Left renal pelvis (tissue), 4 donors: Measurements from ENCODE around the gene MAMDC2. TPM values are rescaled to one million over a fixed set of nuclear protein-coding genes. Genes with fewer than 3 reads are reported as not detected.
"Not testable (repeated sequence)": the region's sequence is repeated elsewhere in the genome, so short reads cannot be mapped to it uniquely, and the experiment has no call there.

ENCODE experiments used
- DNase-seq, 4 donors: peaks; one replicate each; pipeline ENCODE4 v3.0.0-alpha.2; 2013; ENCODE audit warnings: low read depth in 4 of 4, low spot score in 3 of 4
- polyA plus RNA-seq, 4 donors: library from polyadenylated mRNA; unstranded; fragments of 120-200 nt; gene quantifications; one replicate each; pipeline ENCODE4 v1.2.1, GENCODE V29; 2013; ENCODE audit not compliant: insufficient read length in 4 of 4

MAMDC2 gene
- polyA plus RNA-seq, 4 donors = 6.9 to 9.1 (median 8.0) TPM

DNA sequence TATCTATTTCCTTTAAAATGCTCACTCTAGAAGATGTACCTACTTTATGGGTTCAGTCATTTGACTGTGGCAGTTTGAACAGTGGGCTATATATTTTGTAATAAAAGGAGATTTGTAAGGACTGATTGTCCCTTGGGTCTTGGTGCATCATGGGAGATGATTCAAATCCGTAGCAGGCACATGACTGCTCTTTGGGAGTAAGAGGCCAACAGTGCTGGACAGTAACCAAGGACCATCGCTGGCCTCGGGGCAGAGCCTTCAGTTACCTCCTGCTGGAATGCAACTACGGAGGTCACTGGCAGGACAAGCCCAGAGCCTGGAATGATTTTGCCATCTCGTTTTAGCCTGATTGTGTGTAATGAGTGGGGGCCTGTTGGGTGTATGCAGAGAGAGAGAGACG, 7.0 kb upstream of the MAMDC2 start:
- no peak for DNase-seq

DNA sequence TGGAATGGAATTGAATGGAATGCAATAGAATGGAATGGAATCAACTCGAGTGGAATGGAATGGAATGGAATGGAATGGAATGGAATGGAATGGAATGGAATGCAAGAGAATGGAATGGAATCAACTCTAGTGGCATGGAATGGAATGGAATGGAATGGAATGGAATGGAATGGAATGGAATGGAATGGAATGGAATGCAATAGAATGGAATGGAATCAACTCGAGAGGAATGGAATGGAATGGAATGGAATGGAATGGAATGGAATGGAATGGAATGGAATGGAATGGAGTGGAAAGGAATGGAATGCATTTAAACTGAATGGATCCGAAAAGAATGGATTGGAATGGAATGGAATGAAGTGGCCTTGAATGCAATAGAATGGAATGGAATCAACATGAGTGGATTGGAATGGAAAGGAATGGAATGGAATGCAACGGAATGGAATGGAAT, 5.5 kb upstream of the MAMDC2 start:
- not testable (repeated sequence) for DNase-seq

DNA sequence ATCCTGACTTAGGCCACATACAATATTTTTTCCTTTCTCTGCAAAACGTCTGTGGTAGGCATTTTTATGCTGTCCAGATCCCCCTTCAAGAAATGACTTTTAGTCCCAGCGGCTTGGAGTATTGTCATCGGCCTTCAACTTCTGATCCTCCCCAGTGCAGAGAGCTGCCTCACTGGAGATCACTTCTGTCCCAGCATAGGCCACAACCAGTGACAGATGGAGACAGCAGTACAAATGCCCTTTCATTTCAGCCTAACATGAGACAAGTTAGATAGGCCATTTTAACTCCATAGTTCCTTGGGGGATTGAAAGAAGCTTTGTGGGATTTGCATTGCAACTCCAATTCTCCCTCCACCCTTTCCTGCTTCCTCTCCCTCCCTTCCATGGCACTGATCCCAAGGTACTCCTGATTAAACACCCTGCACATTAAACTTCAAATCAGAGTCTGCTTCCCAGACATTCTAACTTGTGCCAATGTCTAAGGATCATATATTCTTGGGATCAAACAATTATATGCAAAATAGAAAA, 3.2 kb upstream of the MAMDC2 start:
- no peak for DNase-seq

DNA sequence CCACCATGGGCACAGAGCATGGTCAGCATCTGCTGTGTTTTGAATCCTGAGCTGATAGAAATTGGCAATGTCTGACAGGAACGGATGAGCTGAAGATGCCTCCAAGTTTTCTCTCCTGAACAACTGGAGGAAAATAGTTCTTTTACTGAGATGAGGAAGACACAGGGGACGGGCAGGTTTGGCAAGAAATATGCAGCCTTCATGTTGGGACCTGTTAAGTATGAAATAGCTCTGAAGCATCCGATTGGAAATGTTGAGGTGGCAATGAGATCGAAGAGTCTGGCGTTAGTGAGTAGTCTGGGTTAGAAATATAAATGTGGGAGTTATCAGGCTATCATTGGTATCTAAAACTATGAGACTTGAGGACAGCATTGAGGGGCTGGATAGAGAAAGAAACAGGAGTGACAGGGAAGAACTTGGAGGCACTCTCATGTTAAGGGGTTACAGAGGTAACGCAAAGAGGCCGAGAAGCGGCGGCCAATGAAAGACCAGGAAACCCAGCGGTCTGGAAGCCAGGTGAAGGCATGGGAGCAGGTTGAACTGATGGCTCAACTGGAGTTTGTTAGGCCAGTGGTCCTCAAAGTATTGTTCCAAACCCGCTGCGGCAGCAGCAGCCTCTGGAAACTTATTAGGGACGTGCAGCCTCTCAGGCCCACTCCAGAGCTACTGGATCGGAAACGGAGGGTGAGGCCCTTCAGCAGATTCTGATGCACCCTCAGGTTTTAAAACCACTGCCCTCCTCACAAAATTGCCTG, 1.0 kb upstream of the MAMDC2 start:
- DNase-seq = no peak

DNA sequence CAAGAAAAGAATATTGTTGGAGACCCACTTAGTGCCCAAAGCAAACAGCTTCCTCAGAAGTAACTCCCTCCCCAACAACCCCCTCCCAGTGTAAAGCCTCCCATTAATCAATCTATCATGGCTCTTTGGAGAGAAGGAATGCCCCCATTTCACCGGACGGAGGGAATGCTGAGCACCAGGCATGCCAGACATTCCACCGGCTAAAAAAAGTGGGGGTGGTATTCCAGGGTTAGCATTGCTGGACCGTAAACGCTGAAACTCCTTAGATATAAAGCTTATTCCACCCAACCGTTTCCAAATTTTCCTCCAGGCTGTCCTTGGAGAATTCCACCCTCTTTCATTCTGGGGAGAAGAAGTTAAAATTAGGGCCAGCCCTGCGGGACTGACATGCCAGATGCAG, 363 bp upstream of the MAMDC2 start:
- no peak for DNase-seq

DNA sequence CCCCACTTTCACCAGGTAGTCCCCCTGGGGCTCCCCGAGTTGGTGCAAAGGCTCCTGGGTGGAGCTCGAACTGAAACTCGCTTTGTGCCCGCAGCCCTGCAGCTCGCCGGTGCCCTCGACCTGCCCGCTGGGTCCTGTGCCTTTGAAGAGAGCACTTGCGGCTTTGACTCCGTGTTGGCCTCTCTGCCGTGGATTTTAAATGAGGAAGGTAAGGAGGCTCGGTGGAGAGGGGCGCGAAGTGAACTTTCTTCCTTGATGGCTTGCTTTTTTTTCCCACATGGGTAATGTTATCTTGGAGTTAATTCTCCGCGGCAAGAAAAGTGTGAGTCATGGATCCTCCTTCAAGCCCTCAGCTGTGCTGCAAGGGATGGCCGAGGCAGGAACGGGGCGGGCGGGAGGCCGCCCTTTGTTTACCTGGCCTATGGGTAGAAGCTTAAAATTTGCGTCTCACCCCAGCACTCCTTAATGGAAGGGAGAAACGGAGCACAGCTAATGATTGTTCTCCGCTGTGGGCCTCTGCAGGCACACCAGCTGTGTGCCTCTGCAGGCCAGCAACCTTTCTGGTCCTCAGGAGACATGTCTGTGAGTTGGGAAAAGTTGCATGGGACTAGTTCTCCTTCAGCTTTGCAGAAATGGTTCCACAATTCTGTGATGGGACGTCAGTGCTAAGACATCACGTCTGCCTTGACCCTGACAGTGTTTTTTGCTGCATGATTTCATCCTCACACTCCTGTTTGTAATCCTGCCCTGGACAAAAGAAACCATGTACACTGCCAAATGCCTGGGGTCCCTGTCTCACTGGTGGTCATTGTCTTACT, 1.1 kb downstream of the MAMDC2 start:
- DNase-seq = no peak

DNA sequence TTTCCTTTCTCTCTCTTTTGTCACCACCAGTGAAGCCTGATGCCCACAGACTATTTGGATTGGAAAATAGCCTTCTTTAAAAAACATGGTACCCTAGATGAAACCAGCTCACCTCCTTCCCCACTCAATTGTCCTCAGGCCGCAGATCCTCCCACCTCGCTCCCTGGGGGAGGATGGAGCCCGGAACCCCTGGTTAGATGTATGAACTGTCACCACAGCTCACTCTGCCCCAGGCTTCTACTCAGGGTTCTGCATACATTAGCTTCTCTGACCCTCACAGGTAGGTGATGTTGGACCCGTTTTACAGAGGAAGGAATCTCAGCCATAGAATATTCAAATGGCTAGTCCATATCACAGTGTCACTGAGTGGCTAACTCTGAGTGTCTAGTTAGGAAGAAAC, 1.8 kb downstream of the MAMDC2 start:
- DNase-seq = no peak

DNA sequence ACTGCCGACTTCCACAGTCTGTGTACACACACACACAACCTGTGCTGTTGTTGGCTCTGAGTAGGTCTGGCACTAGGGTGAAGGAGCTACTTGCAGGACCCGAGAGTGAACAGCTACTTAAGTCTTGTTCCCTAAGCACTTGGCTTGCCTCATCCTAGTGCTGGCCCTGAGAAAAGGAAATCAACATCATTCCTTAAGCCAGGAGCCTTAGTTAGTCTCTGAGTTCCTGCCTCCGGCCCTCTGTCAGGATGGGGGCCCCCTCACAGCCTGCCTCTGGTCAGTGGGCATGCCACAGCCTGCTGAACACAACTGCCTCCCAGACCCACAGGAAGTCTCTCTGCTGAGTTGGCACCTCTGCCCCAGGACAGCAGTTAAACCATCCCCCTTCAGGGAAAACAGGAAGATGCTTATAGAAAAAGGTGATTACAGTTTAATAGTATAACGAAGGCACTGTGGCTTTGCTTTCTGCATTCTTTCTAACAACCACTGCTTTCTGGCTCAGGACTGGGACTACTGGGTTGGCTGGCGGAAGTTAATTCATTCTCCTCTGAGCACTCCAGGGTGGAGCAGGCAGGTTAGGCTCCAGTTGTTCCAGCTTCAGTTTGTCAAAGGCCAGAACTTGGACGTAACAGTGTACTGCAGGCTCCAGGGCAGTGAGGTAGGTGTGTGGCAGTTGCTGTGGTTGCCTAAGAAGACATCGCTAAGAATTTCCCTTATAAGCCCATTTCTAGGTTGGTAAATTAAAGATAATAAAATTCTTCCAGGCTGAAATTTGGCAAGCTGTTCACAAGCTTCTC, 2.8 kb downstream of the MAMDC2 start:
- no peak for DNase-seq

DNA sequence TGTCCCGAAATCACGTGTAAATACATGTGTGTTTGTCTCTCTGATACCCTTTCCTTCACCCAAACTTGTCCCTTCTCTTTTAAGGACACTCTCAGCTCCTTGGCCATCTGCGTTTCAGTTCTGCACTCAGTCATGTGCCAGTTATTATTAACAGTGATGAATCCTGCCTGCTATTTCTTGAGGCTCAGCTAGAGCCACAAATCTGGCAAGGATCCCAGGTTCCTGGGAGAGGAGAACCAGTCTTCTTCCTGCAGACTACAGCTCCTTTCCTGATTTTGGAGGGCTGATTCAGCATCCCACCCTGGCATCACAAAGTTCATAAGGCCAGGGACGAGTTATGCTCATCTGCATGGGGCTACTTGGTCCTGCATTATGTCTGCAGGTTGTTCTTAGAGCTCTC, 5.6 kb downstream of the MAMDC2 start:
- DNase-seq = no peak

DNA sequence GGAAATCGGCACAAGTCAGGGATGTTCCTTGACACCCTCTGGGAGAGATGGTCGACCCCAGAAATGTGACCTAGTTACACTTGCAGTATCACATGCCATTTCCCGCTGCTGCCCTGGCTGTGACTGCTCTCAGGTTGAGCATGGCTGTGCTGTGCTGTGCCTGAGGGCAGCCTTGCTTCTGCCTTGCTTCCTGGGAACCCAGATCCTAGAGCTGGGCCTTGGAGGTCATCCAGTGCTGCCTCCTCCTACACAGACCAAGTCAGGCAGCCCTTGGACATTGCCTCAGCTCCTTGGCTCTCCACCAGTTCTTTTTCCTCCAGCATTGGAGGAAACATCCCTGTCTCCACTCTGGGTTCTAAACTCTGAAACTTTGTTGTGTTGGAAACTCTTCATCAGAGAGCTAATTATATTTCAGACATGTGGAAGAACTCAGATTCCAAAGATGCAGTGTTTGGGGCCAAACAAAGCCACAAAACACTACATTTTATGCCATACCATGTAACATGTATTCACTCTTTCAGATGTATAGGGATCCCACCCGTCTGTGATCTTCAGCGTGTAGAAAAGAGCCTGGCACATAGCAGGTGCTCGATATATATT, 6.1 kb downstream of the MAMDC2 start:
- no peak for DNase-seq

DNA sequence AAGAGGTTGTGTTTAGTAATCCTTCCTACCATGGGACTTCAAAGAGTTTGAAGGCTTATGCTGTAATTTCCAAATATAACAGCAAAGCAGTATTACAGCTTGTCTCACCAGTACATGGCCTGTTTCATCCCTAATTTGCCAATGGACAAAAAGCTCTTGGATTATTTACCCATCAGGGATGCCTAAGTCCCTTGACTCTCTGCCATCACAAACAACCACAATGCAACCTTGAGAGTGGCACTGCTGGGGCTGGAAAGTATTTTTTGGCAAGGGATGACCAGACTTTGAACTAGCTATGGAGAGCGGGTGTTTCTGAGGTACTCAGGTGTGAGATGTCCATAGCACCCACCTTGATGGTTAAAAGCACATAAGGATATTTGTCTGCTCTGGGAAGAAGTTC, 9.1 kb downstream of the MAMDC2 start:
- DNase-seq = no peak

DNA sequence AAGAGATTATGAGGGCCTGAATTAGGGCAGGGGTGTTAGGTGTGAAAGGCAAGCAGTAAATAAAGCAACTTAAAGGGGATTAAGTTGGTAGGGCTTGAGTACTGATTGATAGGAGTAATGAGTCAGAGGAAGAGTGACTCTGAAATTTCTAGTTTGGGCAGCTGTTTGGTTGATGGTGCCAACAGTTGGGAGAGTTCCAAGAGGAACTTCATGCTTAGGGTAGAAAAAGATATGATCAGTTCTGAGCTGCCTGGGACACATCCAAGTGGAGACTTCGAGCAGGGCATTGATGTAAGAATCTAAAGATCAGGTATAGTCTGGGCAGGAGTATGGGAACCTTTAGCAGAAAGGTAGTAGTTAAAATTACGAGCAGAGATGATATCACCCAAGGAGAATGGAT, 10.2 kb downstream of the MAMDC2 start:
- no peak for DNase-seq

DNA sequence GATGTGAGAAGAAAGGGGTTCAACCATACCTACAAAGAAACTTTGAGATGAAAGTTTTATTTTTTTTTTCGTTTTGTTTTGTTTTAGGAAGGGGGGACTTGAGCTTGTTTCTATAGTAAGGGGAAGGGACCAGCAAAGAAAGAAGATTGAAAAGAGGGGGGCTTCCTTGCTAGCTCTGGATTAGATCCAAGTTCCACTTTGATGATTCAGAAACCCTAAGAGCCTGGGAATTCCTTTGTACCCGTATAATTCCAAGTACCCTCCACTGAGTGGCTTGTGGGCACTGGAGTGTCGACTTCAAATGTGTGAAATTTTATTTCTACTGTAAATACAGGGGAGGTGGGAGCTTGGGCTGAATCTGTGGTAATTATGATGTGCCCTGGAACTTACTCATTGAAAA, 10.9 kb downstream of the MAMDC2 start:
- no peak for DNase-seq

DNA sequence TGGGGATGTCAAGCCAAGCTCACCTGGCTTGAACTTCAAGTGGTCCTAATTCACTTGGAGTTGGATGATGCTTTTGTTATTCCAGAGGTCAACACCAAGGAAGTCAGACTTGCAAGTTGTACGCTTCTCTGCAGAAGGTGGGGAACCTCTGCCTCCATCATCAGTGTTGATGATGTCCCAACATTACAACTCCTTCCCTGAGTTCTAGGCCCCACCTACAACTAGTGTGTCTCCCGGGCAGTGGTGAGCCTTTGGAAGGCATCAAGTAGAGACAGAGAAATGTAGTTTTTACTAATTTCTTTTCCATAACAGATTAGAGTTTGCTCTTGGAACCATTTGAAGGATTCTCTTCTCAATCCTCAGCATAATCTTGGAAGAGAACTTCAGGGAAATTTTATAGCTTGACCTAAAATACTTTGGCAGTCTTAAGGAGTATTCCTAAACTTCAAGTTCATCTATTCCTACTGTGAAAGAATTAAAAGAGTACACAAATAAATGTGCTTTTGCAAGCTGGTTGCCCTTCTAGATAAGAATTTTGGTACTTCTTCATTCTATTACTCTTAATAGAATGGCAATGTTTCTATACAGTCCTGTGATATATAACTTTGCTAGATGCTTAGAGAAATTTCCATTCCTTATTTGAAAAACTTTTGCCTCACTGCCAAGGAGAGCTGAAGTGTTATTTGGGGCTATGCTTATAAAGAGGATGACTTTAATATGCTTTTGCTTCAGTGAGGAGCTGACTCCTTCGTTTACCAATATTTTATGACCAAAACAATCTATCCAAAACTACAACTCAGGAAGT, 12.0 kb downstream of the MAMDC2 start:
- DNase-seq = no peak

DNA sequence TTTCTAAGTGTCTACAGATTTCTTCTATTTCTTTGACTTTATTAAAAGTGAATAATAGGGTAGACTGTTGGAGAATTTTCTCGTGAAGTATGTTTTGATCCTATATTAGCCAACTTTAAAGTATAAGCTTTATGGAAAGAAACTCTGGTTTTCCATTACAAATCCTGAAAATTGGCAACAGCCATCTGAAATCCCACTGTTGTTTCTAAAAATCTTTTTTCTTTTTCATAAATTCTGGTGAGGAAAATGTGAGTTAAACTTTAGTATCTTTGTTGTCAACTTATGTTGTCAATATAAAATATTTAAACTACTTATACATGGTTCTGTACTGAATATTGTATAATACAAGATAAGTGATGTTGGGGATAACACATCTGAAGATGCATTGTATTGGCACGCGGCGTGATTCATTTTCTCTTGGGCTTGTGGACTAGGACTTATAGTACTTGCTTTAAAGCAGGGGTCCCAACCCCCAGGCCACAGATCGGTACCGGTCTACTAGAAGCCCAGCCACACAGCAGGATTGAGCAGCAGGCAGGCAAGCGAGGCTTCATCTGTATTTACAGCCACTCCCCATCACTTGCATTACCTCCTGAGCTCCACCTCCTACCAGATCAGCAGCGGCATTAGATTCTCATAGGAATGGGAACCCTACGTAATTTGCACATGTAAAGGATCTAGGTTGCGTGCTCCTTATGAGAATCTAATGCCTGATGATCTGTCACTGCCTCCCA, 12.7 kb downstream of the MAMDC2 start:
- no peak for DNase-seq

DNA sequence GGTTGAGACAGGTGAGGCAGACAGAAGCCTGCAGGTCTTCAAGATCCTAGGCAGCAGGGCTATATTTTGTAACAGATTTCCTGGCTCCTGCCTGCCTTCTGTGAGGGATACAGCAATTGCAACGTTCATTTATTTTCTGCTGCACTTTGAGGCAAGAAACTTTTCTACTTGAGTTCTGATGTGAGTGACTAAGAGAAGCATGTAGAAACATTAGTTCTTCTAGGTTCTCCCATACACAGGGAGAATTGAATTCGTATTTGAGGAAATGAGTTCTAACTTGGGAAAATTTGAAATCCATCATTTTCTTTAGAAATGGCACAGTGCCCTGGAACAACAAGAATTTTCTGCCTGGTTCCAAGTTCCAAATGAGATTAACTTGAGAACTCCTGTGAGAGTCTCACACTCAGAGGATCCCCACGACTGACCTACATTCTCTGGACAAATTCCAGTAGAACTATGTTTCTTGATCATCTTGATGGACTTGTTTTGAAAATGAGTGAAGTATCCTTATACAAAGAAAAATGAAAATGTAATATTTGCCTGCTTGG, 15.0 kb downstream of the MAMDC2 start:
- no peak for DNase-seq

DNA sequence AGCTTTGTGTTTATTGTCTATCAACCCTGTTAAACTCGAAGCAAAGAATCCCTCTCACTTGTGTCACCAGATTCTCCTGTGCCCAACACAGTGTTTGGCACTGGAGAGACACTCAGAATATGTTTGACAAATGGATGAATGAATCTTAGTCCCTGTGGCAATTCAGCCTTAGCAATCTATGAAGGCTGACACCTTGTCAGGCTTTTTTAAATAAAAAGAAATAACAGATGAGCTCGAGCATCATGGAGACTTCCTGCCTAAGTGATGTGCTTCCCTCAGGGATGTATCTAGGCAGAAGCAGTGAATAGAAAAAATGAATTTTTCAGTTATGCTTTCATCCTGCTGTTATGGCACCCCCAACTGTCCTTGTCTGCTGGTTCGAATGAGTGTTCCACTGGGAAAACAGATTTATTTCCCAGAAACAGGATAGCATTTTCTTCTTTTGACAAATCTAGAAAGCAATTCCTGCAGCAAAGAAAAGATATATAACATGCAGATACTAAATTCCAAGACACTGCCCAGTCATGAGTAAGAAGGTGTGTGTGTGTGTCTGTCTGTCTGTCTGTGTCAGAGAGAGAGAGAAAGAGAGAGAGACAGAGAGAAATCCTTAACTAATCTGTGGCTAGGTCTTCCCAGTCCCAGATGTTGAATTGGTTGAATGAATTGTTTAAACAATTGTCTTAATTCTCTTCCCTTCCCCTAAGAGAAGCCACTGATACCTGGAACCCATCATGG, 16.7 kb downstream of the MAMDC2 start:
- no peak for DNase-seq

DNA sequence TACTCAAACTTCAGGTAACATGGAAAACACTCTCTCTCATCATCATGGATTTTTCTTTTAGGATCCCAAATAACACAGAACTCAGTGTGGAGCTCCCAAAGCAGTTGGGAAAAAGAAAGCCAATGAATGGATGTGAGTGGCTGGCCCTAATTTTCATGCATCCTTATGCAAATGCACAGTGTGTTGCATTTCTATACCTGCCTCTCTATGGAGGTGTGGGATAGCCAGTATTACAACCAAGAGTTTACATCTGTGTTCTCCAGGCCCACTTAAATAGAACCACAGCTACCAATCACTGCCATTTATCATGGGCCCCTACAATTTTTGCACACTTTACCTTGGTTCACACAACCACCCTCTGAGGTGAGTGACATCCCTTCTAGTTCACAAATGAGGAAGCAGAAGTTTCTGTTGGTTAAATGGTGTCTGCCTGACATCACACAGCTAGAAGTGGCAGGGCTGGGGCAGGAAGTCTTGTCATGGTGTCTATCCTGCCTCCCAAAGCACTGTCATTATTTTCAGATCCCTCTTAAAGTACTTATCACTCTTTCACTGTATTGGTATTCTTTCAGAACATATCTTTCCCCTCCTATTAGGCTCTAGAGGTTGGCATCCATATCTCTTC, 17.3 kb downstream of the MAMDC2 start:
- no peak for DNase-seq
